PC-3 (cell line): ENCODE results near the gene HAGHL.

Source experiments
- EZH2 ChIP-seq: fragments of 300-600 bp; sonication (generic); IDR thresholded peaks from one replicate; pipeline ENCODE4 v1.6.1; 2017; ENCODE audit warnings: antibody characterized with exemption, mild to moderate bottlenecking, low read length; ENCODE audit not compliant: unreplicated experiment
- TF ChIP-seq, protein P1 (sequence below): fragments of 300-600 bp; sonication (generic); conservative IDR thresholded peaks from 2 replicates; pipeline ENCODE4 v1.5.1; 2017; ENCODE audit warnings: antibody characterized with exemption, low read depth, mild to moderate bottlenecking, low read length

DNA sequence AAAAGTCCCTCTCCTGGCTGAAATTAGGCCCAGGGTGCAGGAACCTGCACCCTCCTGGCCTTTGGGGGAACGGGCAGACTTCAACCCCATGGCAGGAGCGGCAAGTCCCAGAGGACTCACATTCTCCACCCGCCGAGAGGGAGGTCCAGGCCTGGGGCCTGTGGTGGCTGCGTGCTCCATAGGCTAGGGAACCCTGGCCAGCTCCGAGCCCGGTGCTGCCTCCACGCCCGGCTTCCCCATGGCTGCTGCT lies 793 bp upstream of the HAGHL start:
- TF ChIP-seq, protein P1, sequence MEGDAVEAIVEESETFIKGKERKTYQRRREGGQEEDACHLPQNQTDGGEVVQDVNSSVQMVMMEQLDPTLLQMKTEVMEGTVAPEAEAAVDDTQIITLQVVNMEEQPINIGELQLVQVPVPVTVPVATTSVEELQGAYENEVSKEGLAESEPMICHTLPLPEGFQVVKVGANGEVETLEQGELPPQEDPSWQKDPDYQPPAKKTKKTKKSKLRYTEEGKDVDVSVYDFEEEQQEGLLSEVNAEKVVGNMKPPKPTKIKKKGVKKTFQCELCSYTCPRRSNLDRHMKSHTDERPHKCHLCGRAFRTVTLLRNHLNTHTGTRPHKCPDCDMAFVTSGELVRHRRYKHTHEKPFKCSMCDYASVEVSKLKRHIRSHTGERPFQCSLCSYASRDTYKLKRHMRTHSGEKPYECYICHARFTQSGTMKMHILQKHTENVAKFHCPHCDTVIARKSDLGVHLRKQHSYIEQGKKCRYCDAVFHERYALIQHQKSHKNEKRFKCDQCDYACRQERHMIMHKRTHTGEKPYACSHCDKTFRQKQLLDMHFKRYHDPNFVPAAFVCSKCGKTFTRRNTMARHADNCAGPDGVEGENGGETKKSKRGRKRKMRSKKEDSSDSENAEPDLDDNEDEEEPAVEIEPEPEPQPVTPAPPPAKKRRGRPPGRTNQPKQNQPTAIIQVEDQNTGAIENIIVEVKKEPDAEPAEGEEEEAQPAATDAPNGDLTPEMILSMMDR, result no peak
- no peak for TF ChIP-seq EZH2
